ENCODE measurements around the gene EP400. TPM values are rescaled to one million over a fixed set of nuclear protein-coding genes. Genes with fewer than 3 reads are reported as not detected.
"Not testable (repeated sequence)": the region's sequence is repeated elsewhere in the genome, so short reads cannot be mapped to it uniquely, and the experiment has no call there.

The EP400 gene
- total RNA-seq, 4 donors from 2014 or later, result 10.1 to 23.0 (median 20.9) TPM

- peaks cover 0 to 67% (median 20%) of the 10 kb centered on the region in 3 donors for H3K36me3 ChIP-seq
- H3K27ac ChIP-seq, result no peak overlapping the region
- TF ChIP-seq CTCF (IDR thresholded peaks at IDR 0.05) (no peak), POLR2A (IDR thresholded peaks at IDR 0.05) (no peak)
- no peaks in the 10 kb centered on the region for H3K9me3 ChIP-seq
- intact Hi-C loops (cut with DNase I), result no loop called here
- DNase-seq, result no peak
- no peaks in the 10 kb centered on the region for H3K27me3 ChIP-seq
- 87 to 89% methylated on average over 8 of the region's 8 CpGs for WGBS, 2 donors
- H3K4me3 ChIP-seq, result no peak overlapping the region
- peaks cover 4 to 8% (median 6%) of the 10 kb centered on the region in 3 donors for H3K4me1 ChIP-seq
These were observed 129.5 kb downstream of the EP400 start for GRCh38 chr12:132079200-132079599.

GRCh38 chr12:132079695-132080094 lies 130.0 kb downstream of the EP400 start:
- intact Hi-C loops (cut with DNase I), result no loop called here
- WGBS, 2 donors, result 86 to 87% methylated on average over 12 of the region's 12 CpGs
- Histone ChIP-seq H3K9me3 (no peaks in the 10 kb centered on the region), H3K36me3 (peaks cover 0 to 62% (median 20%) of the 10 kb centered on the region in 3 donors), H3K4me1 (peaks cover 4 to 8% (median 6%) of the 10 kb centered on the region in 3 donors), H3K27ac (no peak overlapping the region), H3K27me3 (no peaks in the 10 kb centered on the region), H3K4me3 (no peak overlapping the region)
- no peak for TF ChIP-seq CTCF (IDR thresholded peaks at IDR 0.05)
- no peak for TF ChIP-seq POLR2A (IDR thresholded peaks at IDR 0.05)
- DNase-seq, result no peak

- Histone ChIP-seq H3K36me3 (peaks cover 0 to 54% (median 20%) of the 10 kb centered on the region in 3 donors), H3K4me1 (peaks cover 6 to 17% (median 8%) of the 10 kb centered on the region in 3 donors)
- H3K27me3 ChIP-seq; H3K4me3 ChIP-seq; H3K27ac ChIP-seq; H3K9me3 ChIP-seq; DNase-seq; intact Hi-C loops (cut with DNase I): not testable (repeated sequence)
- 79 to 81% methylated on average over 5 to 7 of the region's 7 CpGs for WGBS, 2 donors
These were observed 130.8 kb downstream of the EP400 start for GRCh38 chr12:132080515-132080914.

- Histone ChIP-seq H3K27ac (no peak overlapping the region), H3K9me3 (no peaks in the 10 kb centered on the region), H3K27me3 (no peaks in the 10 kb centered on the region), H3K4me3 (no peak overlapping the region), H3K36me3 (peaks cover 0 to 45% (median 14%) of the 10 kb centered on the region in 3 donors), H3K4me1 (peaks cover 6 to 26% (median 13%) of the 10 kb centered on the region in 3 donors)
- no peak for DNase-seq
- WGBS, 2 donors, result 89% methylated on average over 6 of the region's 9 CpGs; no CpG with 5 or more reads in 1 of the 2 donors
- TF ChIP-seq POLR2A (IDR thresholded peaks at IDR 0.05), result no peak
- no peak for TF ChIP-seq CTCF (IDR thresholded peaks at IDR 0.05)
- intact Hi-C loops (cut with DNase I), result no loop called here
These were observed 131.7 kb downstream of the EP400 start for GRCh38 chr12:132081423-132081822.

- 7 to 14% methylated on average over 8 of the region's 8 CpGs for WGBS, 2 donors
- intact Hi-C loops (cut with DNase I), result no loop called here
- Histone ChIP-seq H3K36me3 (peaks cover 0 to 23% (median 0%) of the 10 kb centered on the region in 3 donors), H3K4me1 (peaks cover 6 to 28% (median 13%) of the 10 kb centered on the region in 3 donors), H3K4me3 (peak overlapping the region; percentile 88 to 97 (median 93)), H3K27ac (peak overlapping the region in 2 of 4 donors; percentile 93 to 96), H3K27me3 (no peaks in the 10 kb centered on the region), H3K9me3 (no peaks in the 10 kb centered on the region)
- no peak for TF ChIP-seq CTCF (IDR thresholded peaks at IDR 0.05)
- no peak for TF ChIP-seq POLR2A (IDR thresholded peaks at IDR 0.05)
- DNase-seq, result no peak
These were observed 133.8 kb downstream of the EP400 start for GRCh38 chr12:132083614-132083940.
